Measurements from ENCODE around the gene UBD. TPM values are rescaled to one million over a fixed set of nuclear protein-coding genes. Genes with fewer than 3 reads are reported as not detected.

Gene UBD
- total RNA-seq, 1 donor from 2014 or later = not detected

GRCh38 chr6:29524044-29524443 lies 35.5 kb downstream of the UBD start:
- DNase-seq (ENCODE audit: low spot score) = no peak

DNA sequence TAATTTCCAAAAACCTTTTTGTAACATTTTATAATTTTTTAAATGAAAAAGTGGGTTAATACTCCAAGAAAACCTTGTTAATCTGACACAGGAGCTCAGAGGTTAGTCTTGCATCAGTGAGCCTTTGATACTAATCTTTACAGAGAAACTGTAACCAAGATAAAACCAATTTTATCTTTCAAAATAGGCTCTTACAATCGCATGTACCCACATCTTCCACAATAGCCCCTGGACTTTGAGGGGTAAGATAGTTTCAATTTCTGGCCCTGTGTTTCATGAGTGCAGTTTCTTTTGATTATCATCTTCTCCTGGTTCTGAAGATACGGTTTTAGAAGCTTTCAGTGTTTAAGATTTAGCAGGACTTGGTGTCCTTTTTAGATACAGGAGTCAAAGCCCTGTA lies 37.3 kb downstream of the UBD start:
- H4K20me1 ChIP-seq (ENCODE audit: low read depth) = no peaks in the 10 kb centered on the region
- H3K27me3 ChIP-seq = no peaks in the 10 kb centered on the region
- no peaks in the 10 kb centered on the region for H3F3A ChIP-seq (ENCODE audit: low read depth)
- no peak overlapping the region for H2AFZ ChIP-seq (replicated peaks)
- H3K4me1 Mint-ChIP-seq = no peaks in the 10 kb centered on the region
- no peak overlapping the region for H3K27ac Mint-ChIP-seq
- H3K4me3 ChIP-seq = no peak overlapping the region
- H3K9ac ChIP-seq = no peak overlapping the region
- H3K9me3 Mint-ChIP-seq = peaks cover 8% of the 10 kb centered on the region
- no peak overlapping the region for H3K4me3 Mint-ChIP-seq
- no peaks in the 10 kb centered on the region for H3K27me3 Mint-ChIP-seq (ENCODE audit: insufficient read depth, low read depth)
- DNase-seq (ENCODE audit: low spot score) = no peak
- TF ChIP-seq EZH2phosphoT487 (IDR thresholded peaks at IDR 0.05) (no peak), EZH2 (IDR thresholded peaks at IDR 0.05) (no peak)
- TF ChIP-seq, protein P1, sequence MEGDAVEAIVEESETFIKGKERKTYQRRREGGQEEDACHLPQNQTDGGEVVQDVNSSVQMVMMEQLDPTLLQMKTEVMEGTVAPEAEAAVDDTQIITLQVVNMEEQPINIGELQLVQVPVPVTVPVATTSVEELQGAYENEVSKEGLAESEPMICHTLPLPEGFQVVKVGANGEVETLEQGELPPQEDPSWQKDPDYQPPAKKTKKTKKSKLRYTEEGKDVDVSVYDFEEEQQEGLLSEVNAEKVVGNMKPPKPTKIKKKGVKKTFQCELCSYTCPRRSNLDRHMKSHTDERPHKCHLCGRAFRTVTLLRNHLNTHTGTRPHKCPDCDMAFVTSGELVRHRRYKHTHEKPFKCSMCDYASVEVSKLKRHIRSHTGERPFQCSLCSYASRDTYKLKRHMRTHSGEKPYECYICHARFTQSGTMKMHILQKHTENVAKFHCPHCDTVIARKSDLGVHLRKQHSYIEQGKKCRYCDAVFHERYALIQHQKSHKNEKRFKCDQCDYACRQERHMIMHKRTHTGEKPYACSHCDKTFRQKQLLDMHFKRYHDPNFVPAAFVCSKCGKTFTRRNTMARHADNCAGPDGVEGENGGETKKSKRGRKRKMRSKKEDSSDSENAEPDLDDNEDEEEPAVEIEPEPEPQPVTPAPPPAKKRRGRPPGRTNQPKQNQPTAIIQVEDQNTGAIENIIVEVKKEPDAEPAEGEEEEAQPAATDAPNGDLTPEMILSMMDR (IDR thresholded peaks at IDR 0.05) = no peak
- no peak overlapping the region for H3K27ac ChIP-seq
- no peaks in the 10 kb centered on the region for H3K79me2 ChIP-seq (ENCODE audit: low read depth)
- H3K4me1 ChIP-seq = peaks cover 5% of the 10 kb centered on the region
- H3K36me3 ChIP-seq = no peaks in the 10 kb centered on the region
- no peak overlapping the region for H3K4me2 ChIP-seq
- H3K36me3 Mint-ChIP-seq = no peaks in the 10 kb centered on the region
- peaks cover 16% of the 10 kb centered on the region for H3K9me3 ChIP-seq (ENCODE audit: low read depth)

More at GRCh38 chr6:29524044-29524443, 35.5 kb downstream of the UBD start:
- no peak overlapping the region for H3K27ac Mint-ChIP-seq
- H3K27me3 ChIP-seq = no peaks in the 10 kb centered on the region
- no peaks in the 10 kb centered on the region for H3K4me1 Mint-ChIP-seq
- H3K27me3 Mint-ChIP-seq (ENCODE audit: insufficient read depth, low read depth) = no peaks in the 10 kb centered on the region
- H3K4me1 ChIP-seq = peaks cover 5% of the 10 kb centered on the region
- peaks cover 8% of the 10 kb centered on the region for H3K9me3 Mint-ChIP-seq
- no peak for TF ChIP-seq EZH2phosphoT487 (IDR thresholded peaks at IDR 0.05)
- no peak for TF ChIP-seq EZH2 (IDR thresholded peaks at IDR 0.05)
- TF ChIP-seq, protein P1 (IDR thresholded peaks at IDR 0.05) = no peak
- no peak overlapping the region for H2AFZ ChIP-seq (replicated peaks)
- peaks cover 16% of the 10 kb centered on the region for H3K9me3 ChIP-seq (ENCODE audit: low read depth)
- no peak overlapping the region for H3K4me3 Mint-ChIP-seq
- H4K20me1 ChIP-seq (ENCODE audit: low read depth) = no peaks in the 10 kb centered on the region
- H3K36me3 ChIP-seq = no peaks in the 10 kb centered on the region
- H3K9ac ChIP-seq = no peak overlapping the region
- H3K27ac ChIP-seq = no peak overlapping the region
- H3K4me3 ChIP-seq = no peak overlapping the region
- H3K4me2 ChIP-seq = no peak overlapping the region
- no peaks in the 10 kb centered on the region for H3F3A ChIP-seq (ENCODE audit: low read depth)
- no peaks in the 10 kb centered on the region for H3K79me2 ChIP-seq (ENCODE audit: low read depth)
- H3K36me3 Mint-ChIP-seq = no peaks in the 10 kb centered on the region

GRCh38 chr6:29521006-29521680 lies 38.4 kb downstream of the UBD start:
- Histone ChIP-seq H3K36me3 (no peaks in the 10 kb centered on the region), H3K4me3 (no peak overlapping the region), H3K9me3 (ENCODE audit: low read depth) (peaks cover 16% of the 10 kb centered on the region), H3K27me3 (no peaks in the 10 kb centered on the region), H3K4me1 (peaks cover 5% of the 10 kb centered on the region), H3F3A (ENCODE audit: low read depth) (no peaks in the 10 kb centered on the region), H3K9ac (no peak overlapping the region), H2AFZ (replicated peaks) (no peak overlapping the region), H3K27ac (no peak overlapping the region), H4K20me1 (ENCODE audit: low read depth) (no peaks in the 10 kb centered on the region), H3K79me2 (ENCODE audit: low read depth) (no peaks in the 10 kb centered on the region), H3K4me2 (no peak overlapping the region)
- peaks cover 13% of the 10 kb centered on the region for H3K9me3 Mint-ChIP-seq
- H3K4me3 Mint-ChIP-seq = no peak overlapping the region
- no peak for DNase-seq (ENCODE audit: low spot score)
- no peaks in the 10 kb centered on the region for H3K4me1 Mint-ChIP-seq
- H3K27me3 Mint-ChIP-seq (ENCODE audit: insufficient read depth, low read depth) = peaks cover 4% of the 10 kb centered on the region
- H3K27ac Mint-ChIP-seq = no peak overlapping the region
- TF ChIP-seq EZH2 (IDR thresholded peaks at IDR 0.05) = no peak
- TF ChIP-seq EZH2phosphoT487 (IDR thresholded peaks at IDR 0.05) = no peak
- TF ChIP-seq, protein P1 (IDR thresholded peaks at IDR 0.05) = no peak
- no peaks in the 10 kb centered on the region for H3K36me3 Mint-ChIP-seq

All from neural progenitor cell (in vitro differentiated cells).